Transverse colon (tissue), 4 donors: ENCODE measurements around the gene E2F4. TPM values are rescaled to one million over a fixed set of nuclear protein-coding genes. Genes with fewer than 3 reads are reported as not detected.
A peak's percentile ranks its signal among the peaks of the same experiment; 100 is the strongest.

Experiments used
- DNase-seq: peaks from one replicate; pipeline ENCODE4 v3.0.0-alpha.2; 2019
- H3K27ac ChIP-seq, 4 donors: fragments of 200-600 bp; sonication (generic); 2 replicates each; pipeline ENCODE4 v1.5.1; 2016 to 2018; ENCODE audit warnings: inconsistent platforms in 4 of 4
- H3K27me3 ChIP-seq: fragments of 200-600 bp; sonication (generic); 2 replicates; pipeline ENCODE4 v1.5.1; 2017; ENCODE audit warnings: inconsistent platforms
- H3K36me3 ChIP-seq, 4 donors: fragments of 200-600 bp; sonication (generic); 2 replicates each; pipeline ENCODE4 v1.5.1; 2017 to 2019; ENCODE audit warnings: inconsistent platforms in 4 of 4
- H3K4me1 ChIP-seq, 4 donors: fragments of 200-600 bp; sonication (generic); 2 replicates each; pipeline ENCODE4 v1.5.1; 2017 to 2020; ENCODE audit warnings: inconsistent platforms in 4 of 4
- H3K4me3 ChIP-seq, 4 donors: fragments of 200-600 bp; sonication (generic); 1 replicate in 1 of 4; 2 replicates in 3 of 4; pipeline versions ENCODE4 v1.5.1 to v1.6.1; 2017 to 2019; ENCODE audit warnings: inconsistent platforms in 4 of 4
- H3K9me3 ChIP-seq, 2 donors: fragments of 200-600 bp; sonication (generic); 2 replicates each; pipeline ENCODE4 v1.5.1; 2017 to 2019; ENCODE audit warnings: inconsistent platforms in 2 of 2
- CTCF ChIP-seq, 5 experiments: fragments of 200-600 bp in 3 of 5; fragments of 450-650 bp in 2 of 5; sonication (generic) in 3 of 5; IDR thresholded peaks; 1 replicate in 2 of 5; 2 replicates in 3 of 5; pipeline ENCODE4 v1.5.1; 2016 to 2017; ENCODE audit warnings: antibody characterized with exemption in 5 of 5, inconsistent platforms in 3 of 5, mild to moderate bottlenecking in 2 of 5, moderate library complexity in 1 of 5
- EP300 ChIP-seq: sonication (generic); formaldehyde crosslinking; IDR thresholded peaks from one replicate; pipeline ENCODE4 v1.6.1; 2017; ENCODE audit warnings: antibody characterized with exemption, low read depth
- POLR2A ChIP-seq: fragments of 450-650 bp; IDR thresholded peaks from one replicate; pipeline ENCODE4 v1.6.1; 2016; ENCODE audit warnings: antibody characterized with exemption, mild to moderate bottlenecking, moderate library complexity
- POLR2AphosphoS5 ChIP-seq, 3 donors: sonication (generic); formaldehyde crosslinking; IDR thresholded peaks; one replicate each; pipeline ENCODE4 v1.6.1; 2016; ENCODE audit warnings: antibody characterized with exemption in 3 of 3
- WGBS, 2 donors: methylation state at CpG; one replicate each; pipeline ENCODE4 v1.1.5; 2018; ENCODE audit warnings: low coverage in 1 of 2; 5-methylcytosine and 5-hydroxymethylcytosine counted together
- in situ Hi-C, 4 donors: fragments of 200-750 bp; cut with MboI; loops; one replicate each; pipeline versions ENCODE4 v1.15.0 to v1.15.1; 2017; ENCODE audit warnings: low sequenced_read_pairs in 3 of 4, low pct_ligation_motif_present in 1 of 4, low pct_unique_long_range_greater_than_20kb in 1 of 4
- intact Hi-C: fragments of 100-400 bp; cut with DNase I; formaldehyde crosslinking; loops from one replicate; pipeline ENCODE4 v1.15.1; 2023; ENCODE audit warnings: low total_unique reads
- total RNA-seq, 4 donors: library from RNA; depleted of rRNA; stranded (reverse); fragments of >200 nt; gene quantifications; one replicate each; pipeline ENCODE4 v1.1.0, GENCODE V29; 2016

E2F4 gene
- total RNA-seq, 4 donors from 2014 or later = 97.5 to 224 (median 159) TPM

- intact Hi-C loops = no loop called here
- in situ Hi-C loops = no loop called here
- peaks cover 0 to 14% (median 1%) of the 10 kb centered on the region in 4 donors for H3K36me3 ChIP-seq
- H3K4me3 ChIP-seq = no peak overlapping the region
- H3K27ac ChIP-seq = peak overlapping the region; percentile 79 to 94 (median 84)
- H3K4me1 ChIP-seq = peaks cover 34 to 59% (median 53%) of the 10 kb centered on the region in 4 donors
- TF ChIP-seq POLR2AphosphoS5 (IDR thresholded peaks at IDR 0.05) = no peak
- no peaks in the 10 kb centered on the region for H3K9me3 ChIP-seq
- no peaks in the 10 kb centered on the region for H3K27me3 ChIP-seq
- WGBS, 2 donors = 77% methylated on average over 4 of the region's 4 CpGs; no CpG with 5 or more reads in 1 of the 2 donors
- no peak for DNase-seq
Observed at GRCh38 chr16:67242138-67242730, 50.3 kb downstream of the E2F4 start.

DNA sequence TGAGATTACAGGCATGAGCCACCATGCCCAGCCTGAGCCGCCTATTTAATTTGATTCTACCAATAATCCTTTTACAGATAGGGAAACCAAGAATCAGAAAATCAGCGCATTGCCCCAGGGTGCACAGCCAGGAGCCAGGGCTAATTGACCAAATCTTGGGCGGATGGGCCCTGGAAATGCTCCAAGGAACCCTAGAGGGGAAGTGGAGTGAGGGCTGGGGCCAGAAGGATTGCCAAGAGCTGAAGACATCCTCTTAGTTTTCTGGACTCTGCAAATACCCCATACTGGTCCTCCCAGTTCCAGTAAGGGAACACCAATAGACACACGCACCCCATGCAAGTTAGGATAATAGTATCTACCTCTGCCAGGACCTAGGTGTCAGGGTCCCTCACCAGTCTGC, 51.5 kb downstream of the E2F4 start:
- H3K4me1 ChIP-seq = peaks cover 43 to 68% (median 62%) of the 10 kb centered on the region in 4 donors
- H3K4me3 ChIP-seq = no peak overlapping the region
- no peak for TF ChIP-seq CTCF (IDR thresholded peaks at IDR 0.05)
- TF ChIP-seq EP300 = no peak
- no peak for TF ChIP-seq POLR2A
- no peak for TF ChIP-seq POLR2AphosphoS5 (IDR thresholded peaks at IDR 0.05)
- 76 to 80% methylated on average over 2 to 4 of the region's 4 CpGs for WGBS, 2 donors
- H3K36me3 ChIP-seq = peaks cover 0 to 1% (median 0%) of the 10 kb centered on the region in 4 donors
- intact Hi-C loops (no loop called here), in situ Hi-C loops (no loop called here)
- peak overlapping the region; percentile 94 to 95 (median 94) for H3K27ac ChIP-seq
- no peaks in the 10 kb centered on the region for H3K9me3 ChIP-seq
- H3K27me3 ChIP-seq = peaks cover 6% of the 10 kb centered on the region
- DNase-seq = no peak

DNA sequence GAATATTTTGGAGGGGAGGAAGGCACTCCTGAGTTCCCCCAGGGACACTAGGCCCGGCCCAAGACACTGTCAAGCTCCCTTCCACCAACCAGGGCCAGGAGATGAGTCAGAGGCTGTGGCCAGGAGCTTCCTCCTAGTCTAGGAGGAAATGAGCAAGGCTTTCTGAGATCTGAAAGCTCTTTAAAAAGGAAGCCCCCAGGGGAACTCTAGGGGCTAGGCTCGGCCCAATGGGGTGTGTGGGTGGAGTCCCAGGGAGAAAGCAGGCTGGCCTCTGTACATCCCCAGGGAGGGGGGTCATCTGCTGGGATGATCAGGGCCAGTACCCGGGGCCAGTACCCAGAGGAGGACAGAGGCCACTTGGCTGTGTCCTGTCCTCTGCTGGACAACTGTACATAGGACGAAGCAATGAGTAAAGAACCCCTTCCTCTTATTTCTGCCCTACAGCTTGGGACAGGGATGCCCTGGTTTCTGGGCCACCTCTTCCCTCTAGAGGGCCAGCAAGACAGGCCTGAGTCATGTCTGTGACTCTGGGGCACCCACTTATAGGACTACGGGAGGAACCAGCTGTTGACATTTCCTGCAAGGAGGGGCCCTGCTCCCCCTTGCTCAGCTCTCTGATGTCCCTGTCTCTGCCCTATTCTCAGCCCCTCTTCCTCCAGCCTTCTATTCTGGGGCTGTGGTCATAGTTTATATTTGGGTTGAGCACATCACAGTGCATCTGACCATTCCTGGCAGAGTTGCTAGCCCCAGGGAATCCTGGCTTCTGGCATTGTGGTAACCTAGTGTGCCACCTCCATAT, 52.6 kb downstream of the E2F4 start:
- Histone ChIP-seq H3K4me1 (peaks cover 43 to 76% (median 69%) of the 10 kb centered on the region in 4 donors), H3K27me3 (peaks cover 17% of the 10 kb centered on the region), H3K27ac (peak overlapping the region; percentile 94 to 95 (median 94)), H3K36me3 (no peaks in the 10 kb centered on the region), H3K4me3 (no peak overlapping the region), H3K9me3 (no peaks in the 10 kb centered on the region)
- in situ Hi-C loops = no loop called here
- intact Hi-C loops = no loop called here
- TF ChIP-seq EP300 (no peak), POLR2AphosphoS5 (IDR thresholded peaks at IDR 0.05) (no peak)
- peak; percentile 76 for DNase-seq
- WGBS, 2 donors = 0 to 20% methylated on average over 1 to 5 of the region's 5 CpGs

- in situ Hi-C loops (no loop called here), intact Hi-C loops (no loop called here)
- H3K36me3 ChIP-seq = no peaks in the 10 kb centered on the region
- no peak for TF ChIP-seq EP300
- no peak for TF ChIP-seq POLR2A
- no peak for TF ChIP-seq POLR2AphosphoS5 (IDR thresholded peaks at IDR 0.05)
- TF ChIP-seq CTCF (IDR thresholded peaks at IDR 0.05) = no peak
- no peaks in the 10 kb centered on the region for H3K9me3 ChIP-seq
- no peak for DNase-seq
- peaks cover 43 to 74% (median 67%) of the 10 kb centered on the region in 4 donors for H3K4me1 ChIP-seq
- H3K27me3 ChIP-seq = peaks cover 23% of the 10 kb centered on the region
- peak overlapping the region; percentile 94 to 95 (median 94) for H3K27ac ChIP-seq
- H3K4me3 ChIP-seq = no peak overlapping the region
- WGBS, 2 donors = 67% methylated on average over 4 of the region's 4 CpGs; no CpG with 5 or more reads in 1 of the 2 donors
Observed at GRCh38 chr16:67245186-67245585, 53.2 kb downstream of the E2F4 start.

DNA sequence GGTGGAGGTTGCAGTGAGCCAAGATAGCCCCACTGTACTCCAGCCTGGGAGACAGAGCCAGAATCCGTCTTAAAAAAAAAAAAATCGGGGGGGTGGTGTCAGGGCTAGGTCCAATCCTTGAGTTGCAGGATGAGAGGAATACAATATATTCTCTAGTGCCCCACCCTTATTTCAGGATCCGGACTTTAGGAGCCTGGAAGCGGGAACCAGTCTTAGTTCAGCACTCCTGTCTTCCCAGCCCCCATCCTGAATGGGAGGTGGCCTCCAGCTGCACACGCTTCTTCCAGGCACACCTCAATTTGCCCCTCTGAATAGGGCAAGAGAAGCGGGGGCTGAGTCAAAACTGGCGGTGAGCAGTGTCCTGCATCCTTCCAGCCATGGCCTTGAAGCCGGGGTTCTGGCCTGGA, 53.7 kb downstream of the E2F4 start:
- peaks cover 39 to 69% (median 63%) of the 10 kb centered on the region in 4 donors for H3K4me1 ChIP-seq
- intact Hi-C loops = no loop called here
- H3K27me3 ChIP-seq = peaks cover 28% of the 10 kb centered on the region
- DNase-seq = no peak
- peak overlapping the region; percentile 57 to 84 (median 63) for H3K4me3 ChIP-seq
- no peaks in the 10 kb centered on the region for H3K9me3 ChIP-seq
- in situ Hi-C loops = no loop called here
- WGBS, 2 donors = 11% methylated on average over 6 of the region's 8 CpGs; no CpG with 5 or more reads in 1 of the 2 donors
- peak overlapping the region; percentile 94 to 95 (median 94) for H3K27ac ChIP-seq
- no peaks in the 10 kb centered on the region for H3K36me3 ChIP-seq
- TF ChIP-seq POLR2AphosphoS5 (IDR thresholded peaks at IDR 0.05) (peak in 1 of 3 donors; percentile 0), EP300 (no peak), CTCF (IDR thresholded peaks at IDR 0.05) (no peak), POLR2A (no peak)
